OCI-M1 (cell line): ENCODE measurements around the gene NR1H4.
"Not testable (repeated sequence)": the region's sequence is repeated elsewhere in the genome, so short reads cannot be mapped to it uniquely, and the experiment has no call there.

Experiments
- DNase-seq: peaks from one replicate; lab custom pipeline; 2025; lab: John Stamatoyannopoulos, UW

Gene NR1H4

DNA sequence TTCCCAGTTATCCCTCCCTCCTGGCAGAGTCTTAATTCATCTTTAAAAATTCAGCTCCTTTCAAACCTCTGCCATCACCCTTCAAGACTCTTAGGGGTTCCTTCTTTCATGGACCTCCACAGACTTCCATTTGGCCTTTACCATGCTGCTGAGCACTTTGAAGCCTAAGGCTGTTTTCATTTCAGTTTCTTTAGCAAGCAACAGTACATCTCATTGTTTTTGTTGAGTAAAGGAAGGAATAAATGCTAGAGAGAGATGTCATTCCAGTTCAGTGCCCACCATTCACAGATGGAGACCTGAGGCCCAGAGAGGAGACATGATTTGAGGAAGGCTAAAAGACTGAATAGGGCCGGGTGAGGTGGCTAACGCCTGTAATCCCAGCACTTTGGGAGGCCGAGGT, 98.5 kb downstream of the NR1H4 start:
- no peak for DNase-seq

DNA sequence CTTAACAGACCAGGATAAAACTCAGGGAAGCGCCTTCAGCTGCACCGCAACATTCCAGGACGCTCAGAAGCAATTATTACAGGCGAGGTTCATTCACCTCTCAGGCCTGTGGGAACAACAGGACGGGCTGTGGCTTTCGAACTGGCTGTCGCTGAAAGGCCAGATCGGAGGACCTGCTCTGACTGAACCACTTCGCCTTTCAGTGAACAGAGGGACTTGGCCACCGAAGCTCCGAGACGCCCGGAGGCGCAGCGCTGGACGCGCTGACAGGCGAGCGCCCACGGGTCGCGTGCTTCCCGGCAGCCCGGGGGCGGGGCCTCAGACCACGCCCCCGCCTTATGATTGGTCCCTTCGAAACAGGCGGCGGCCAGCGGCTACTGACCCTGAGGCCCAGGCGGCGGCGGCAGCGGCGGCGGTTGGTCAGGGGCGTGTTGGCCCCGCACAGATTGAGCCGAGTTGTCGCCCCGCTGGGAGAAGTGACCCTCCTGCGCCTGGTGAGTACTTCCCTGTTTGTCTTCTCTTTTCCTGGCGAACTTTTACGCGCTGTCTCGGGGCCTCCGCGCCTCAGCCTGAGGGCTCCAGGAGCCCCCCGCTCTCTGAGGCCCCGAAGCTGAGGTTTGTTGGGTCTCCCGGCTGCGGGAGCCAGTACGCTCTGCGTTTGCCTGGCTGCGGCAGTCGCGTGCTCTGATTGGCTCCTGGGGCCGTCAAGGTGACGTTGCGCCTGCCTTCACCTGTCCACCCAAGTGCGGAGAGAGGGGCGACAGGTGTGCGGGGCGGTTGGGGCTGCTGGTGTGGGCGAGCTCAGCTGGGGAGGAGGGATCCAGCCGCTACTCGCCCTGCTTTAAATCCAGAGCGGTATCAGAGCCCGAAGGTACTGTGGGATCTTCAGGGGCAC, 99.9 kb downstream of the NR1H4 start, which contains the start of gene GAS2L3:
Gene GAS2L3, plus strand, starts transcription at position 393 of the 895 bp plus-strand sequence. CDS start 21,221 bp downstream, outside the sequence.
- DNase-seq, result no peak

DNA sequence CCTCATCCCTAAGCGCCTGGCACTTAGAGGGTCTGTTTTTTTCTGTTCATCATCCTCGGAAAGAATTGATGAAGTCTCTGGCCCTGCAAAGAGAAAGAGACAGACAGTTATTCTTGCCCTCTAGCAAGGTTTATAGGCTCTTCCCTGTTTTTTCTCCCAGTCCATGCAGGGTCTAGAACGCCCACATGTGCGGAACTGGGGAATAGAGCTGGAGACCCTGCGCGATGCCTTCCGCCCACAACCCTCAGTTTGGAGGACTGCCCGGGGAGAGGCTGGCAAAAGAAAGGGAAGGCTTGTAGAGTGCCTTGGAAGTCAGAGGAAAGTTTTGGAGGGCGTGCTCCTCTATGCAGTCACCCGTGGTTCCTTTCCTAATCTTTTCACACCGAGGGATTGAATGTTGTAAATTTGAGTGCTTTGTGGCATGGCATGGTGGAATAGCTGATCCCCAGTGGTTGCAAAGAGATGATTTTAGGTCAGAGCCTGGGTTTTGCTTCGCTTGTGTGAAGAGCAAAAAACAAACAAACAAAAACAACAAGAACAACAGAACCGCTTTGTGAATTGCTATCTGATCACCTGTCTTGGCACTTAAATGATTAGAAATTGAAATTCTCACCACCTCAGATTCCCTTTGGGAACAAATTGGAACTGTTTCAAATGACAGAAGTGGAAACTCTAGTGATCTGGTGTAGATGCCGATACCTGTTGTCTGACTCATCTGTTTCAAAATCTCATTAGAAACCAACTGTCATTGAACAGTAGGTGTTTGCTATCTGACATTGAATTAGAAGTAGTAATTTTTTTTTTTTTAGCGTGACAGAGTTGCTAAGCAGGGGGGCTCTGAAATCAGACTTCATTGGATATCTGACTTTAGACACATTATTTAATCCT, 100.8 kb downstream of the NR1H4 start:
- DNase-seq, result no peak

DNA sequence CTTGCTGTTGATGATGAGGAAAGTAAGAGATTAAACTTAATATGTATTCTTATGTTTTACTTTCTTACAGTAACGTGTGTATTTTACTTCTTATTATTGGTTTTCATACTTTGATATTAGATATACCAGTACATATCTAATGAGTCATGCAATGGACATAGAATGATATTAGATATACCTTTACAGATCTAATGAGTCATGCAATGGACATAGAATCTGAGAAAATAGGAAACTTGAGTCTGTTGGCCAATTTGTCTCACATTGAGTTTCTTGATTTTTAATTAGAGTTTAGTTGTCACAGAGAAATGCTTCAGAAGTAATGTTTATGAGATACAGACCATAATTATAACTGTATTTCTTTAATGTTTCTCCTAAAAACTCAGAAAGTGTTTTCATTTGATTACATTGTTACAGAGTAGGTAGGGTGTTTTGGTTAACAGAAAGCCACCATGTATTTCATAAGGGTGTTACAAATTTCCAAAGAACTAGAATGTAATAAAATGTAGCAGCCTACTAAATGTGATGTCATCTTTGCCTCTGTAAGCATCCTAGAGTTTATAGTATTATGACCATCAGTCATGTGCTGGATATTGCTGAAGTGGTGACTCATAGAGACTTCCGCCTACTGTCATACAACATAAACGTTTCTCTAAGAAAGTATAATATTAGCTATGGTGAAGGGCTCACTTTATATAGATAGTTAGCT, 102.8 kb downstream of the NR1H4 start:
- DNase-seq, result no peak

DNA sequence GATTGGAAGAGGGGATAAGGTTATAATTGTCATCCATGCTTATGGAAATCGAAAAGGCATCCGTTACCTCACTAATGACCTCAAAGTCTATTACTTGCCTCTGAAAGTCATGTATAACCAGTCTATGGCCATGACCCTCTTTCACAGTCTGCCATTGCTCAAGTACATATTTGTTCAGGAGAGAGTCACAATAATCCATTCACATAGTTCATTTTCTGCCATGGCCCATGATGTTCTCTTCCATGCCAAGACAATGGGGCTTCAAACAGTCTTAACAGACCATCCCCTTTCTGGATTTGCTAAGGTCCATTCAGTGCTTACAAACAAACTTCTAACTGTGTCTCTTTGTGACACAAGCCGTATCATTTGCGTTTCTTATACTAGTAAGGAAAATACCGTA, 105.3 kb downstream of the NR1H4 start:
- no peak for DNase-seq

DNA sequence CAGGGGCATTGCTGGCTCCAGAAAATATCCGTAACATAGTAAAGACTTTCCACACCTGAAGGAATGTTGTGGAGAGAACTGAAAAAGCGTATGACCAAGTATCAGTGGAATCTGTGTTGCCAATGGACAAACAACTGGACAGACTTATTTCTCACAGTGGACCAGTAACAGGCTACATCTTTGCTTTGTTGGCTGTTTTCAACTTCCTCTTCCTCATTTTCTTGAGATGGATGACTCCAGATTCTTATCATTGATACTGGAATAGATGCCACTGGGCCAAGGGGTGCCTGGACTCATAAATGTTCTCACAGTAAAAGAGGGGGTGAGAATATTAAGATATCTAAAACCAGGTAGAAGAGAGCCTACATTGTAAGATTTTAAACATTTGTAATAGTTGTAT, 106.2 kb downstream of the NR1H4 start:
- peak; percentile 3 for DNase-seq

DNA sequence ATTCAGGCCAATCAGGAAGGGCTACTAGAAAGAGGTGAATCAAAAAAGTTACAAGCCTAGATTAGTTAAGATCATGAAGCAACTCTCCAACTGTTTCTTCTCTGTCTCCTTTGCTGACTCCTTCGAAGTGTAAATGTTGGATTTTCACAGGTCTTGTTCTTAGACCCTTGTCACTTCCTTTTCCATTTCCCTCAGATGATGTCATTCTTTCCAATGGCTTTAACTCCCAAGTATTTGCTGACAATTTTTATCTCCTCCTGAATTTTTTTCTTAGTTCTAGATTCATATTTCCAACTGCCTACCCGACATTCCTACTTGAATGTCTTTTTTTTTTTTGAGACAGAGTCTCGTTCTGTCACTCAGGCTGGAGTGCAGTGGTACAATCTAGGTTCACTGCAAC, 110.6 kb downstream of the NR1H4 start:
- no peak for DNase-seq

DNA sequence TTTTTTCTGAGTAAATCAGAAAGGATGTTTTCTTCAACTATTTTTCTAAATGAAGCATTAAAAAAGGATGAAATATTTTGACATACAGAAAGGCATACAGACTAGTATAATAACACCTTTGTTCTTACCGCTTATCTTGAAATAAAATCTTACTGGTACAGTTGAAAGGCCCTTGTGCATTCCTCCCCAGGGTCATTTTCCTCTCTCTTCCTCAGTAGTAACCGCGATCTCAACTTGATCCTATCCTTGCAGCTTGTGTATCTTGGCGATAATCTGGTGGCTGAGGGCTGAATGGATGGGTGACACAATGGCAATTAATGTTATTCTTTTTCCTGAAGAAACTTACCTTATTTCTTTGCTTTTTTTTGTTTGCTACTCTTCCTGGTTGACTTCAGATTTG, 118.3 kb downstream of the NR1H4 start:
- DNase-seq, result no peak

DNA sequence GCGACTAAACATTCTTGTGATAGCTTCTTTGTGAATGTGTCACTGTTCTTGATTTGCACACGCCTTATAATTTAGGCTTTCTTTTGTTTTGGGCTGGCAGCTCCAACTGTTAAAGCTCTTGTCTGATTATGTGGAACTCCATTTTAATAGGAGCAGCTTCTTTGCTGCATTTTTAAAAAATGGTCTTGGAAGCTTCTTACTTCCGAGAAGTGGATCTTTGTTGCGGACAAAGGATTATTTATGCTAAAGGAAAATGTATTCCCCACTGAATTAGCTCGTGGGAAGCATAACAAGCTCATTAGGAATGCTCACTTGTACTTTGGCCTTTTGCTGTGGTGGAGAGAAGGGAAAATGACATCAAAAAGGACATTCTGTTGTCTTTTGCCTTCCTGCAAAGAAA, 119.8 kb downstream of the NR1H4 start:
- DNase-seq, result no peak

DNA sequence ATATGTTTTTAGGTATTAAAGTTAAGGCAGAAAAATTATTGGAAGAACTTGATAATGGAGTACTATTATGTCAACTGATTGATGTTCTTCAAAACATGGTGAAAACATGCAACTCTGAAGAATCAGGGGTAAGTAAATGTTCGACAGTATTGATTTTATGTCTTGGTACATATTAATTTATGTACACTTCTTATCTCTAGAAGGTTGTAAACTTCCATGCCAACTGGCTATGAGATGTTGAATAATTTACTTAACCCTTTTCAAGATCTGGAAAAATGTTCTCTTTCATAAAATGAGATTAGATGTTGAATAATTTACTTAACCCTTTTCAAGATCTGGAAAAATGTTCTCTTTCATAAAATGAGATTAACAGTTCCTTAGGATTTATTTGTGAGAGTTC, 128.0 kb downstream of the NR1H4 start:
- DNase-seq, result no peak

DNA sequence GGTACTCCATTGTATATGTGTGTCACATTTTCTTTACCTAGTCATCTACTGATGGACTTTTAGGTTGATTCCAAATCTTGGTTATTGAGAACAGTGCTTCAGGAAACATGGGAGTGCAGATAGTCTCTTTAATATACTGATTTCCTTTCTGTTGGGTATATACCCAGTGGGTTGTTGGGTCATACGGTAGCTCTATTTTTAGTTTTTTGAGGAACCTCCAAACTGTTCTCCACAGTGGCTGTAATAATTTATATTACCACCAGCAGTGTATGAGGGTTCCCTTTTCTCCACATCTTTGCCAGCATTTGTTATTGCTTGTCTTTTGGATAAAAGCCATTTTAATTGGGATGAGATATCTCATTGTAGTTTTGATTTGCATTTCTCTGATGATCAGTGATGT, 129.3 kb downstream of the NR1H4 start:
- DNase-seq, result not testable (repeated sequence)

DNA sequence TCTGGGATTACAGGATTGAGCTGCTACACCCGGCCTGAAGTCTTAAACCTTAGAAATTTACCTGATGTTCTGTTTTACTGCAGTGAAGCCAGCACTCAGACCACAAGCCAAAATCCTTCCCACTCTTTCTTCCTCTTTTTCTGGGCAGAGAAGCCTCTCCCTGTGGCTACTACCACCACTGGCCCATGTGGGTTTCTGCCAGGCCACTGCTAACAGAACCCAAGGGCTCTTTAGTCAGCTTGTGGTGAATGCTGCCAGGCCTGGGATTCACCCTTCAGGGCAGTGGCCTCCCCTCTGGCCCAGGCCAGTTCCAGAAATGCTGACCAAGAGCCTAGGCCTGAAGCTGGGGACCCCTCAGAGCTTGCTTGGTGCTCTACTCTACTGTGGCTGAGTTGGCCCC, 135.1 kb downstream of the NR1H4 start:
- DNase-seq, result peak; percentile 27

DNA sequence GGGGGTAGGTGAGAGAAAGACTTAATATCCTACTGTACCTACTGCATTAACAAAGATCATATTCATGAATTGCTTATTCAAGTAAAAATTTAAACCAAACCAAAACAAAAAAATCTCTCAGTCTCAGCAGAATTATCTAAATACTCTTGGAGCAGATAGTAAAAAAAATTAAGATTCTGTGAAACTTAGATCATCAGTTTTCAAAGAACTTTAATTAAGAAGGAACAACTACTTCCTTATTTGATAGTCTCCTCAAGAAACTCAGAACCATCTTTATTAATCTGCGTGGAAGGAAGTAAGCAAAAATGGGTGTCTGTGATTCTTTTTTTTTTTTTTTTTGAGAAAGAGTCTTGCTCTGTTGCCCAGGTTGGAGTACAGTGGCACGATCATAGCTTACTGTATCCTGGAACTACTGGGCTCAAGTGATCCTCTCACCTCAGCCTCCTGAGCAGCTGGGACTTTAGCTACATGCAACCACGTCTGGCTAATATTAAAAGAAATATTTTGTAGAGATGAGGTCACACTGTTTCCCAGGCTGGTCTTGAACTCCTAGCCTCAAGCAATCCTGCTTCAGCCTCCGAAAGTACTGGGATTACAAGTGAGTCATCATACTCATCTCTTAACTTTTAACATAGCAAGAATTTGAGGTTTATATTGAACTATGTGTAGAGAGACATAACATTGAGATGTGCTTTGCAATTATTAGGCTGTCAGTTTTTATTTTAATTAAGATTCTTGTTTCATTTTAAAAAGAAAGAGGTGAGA, 137.2 kb downstream of the NR1H4 start:
- DNase-seq, result no peak

DNA sequence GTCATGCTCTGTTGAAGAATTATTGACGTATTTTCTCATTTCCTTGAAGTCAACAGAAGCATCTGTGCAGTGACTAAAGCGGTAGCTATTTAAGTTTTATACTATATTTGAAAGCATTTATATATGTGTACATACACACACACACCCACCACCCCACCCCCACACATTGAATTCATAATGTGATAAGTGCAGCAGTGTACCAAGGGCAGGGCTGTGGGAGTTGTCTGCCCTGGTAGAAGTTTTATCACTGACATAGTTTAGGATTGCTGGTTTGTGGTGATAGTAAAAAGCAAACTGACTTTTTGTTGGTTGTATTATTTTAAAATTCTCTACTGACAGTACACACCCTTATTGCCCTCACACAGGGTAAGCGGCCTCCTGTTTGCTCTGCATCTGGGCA, 138.9 kb downstream of the NR1H4 start:
- DNase-seq, result peak; percentile 23
